NB4 (cell line): ENCODE measurements around the gene SLC23A3.

ENCODE experiments used
- MYC ChIP-seq: IDR thresholded peaks from 2 replicates; pipeline ENCODE4 v1.6.1; 2011; ENCODE audit warnings: low read depth, low read length
- POLR2A ChIP-seq: IDR thresholded peaks from 2 replicates; pipeline ENCODE4 v1.6.1; 2011; ENCODE audit warnings: mild to moderate bottlenecking; ENCODE audit not compliant: insufficient read length; ENCODE audit errors: extremely low read depth
- TF ChIP-seq, protein P1 (sequence below): IDR thresholded peaks from one replicate; pipeline ENCODE4 v1.5.1; 2012; ENCODE audit warnings: low read depth, low read length
- TF ChIP-seq, protein P2 (sequence below): IDR thresholded peaks from 2 replicates; pipeline ENCODE4 v1.6.1; 2011; ENCODE audit warnings: low read depth, low read length

DNA sequence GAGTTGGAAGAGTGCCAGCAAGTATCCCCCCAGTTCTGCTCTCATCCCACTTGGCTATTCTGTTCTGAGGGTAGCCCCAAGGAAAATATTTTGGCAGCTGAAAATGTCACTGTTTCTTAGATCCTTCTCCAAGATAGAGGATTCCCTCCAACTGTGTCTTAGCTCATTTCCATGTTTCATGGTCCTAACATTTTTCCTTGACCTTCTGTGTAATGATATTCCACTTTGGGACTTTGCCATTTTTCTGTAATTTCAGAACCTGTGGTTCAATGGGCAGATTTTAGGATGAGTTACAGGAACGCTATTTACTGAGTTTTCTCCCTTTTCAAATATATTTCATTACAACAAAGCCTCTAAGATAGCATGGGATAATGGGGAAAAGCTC, 44.0 kb downstream of the SLC23A3 start:
- TF ChIP-seq, protein P1, sequence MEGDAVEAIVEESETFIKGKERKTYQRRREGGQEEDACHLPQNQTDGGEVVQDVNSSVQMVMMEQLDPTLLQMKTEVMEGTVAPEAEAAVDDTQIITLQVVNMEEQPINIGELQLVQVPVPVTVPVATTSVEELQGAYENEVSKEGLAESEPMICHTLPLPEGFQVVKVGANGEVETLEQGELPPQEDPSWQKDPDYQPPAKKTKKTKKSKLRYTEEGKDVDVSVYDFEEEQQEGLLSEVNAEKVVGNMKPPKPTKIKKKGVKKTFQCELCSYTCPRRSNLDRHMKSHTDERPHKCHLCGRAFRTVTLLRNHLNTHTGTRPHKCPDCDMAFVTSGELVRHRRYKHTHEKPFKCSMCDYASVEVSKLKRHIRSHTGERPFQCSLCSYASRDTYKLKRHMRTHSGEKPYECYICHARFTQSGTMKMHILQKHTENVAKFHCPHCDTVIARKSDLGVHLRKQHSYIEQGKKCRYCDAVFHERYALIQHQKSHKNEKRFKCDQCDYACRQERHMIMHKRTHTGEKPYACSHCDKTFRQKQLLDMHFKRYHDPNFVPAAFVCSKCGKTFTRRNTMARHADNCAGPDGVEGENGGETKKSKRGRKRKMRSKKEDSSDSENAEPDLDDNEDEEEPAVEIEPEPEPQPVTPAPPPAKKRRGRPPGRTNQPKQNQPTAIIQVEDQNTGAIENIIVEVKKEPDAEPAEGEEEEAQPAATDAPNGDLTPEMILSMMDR = no peak
- TF ChIP-seq, protein P2, sequence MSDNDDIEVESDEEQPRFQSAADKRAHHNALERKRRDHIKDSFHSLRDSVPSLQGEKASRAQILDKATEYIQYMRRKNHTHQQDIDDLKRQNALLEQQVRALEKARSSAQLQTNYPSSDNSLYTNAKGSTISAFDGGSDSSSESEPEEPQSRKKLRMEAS = no peak
- TF ChIP-seq POLR2A (no peak), MYC (no peak)
